ENCODE data around the gene C1QTNF7.
A peak's percentile ranks its signal among the peaks of the same experiment; 100 is the strongest.

The C1QTNF7 gene

GRCh38 chr4:15457406-15458201, 29.8 kb downstream of the C1QTNF7 start:
- DNase-seq (ENCODE audit: low read depth, low spot score) = no peak

- DNase-seq (ENCODE audit: low read depth, low spot score) = no peak
Observed at GRCh38 chr4:15458616-15459015, 30.8 kb downstream of the C1QTNF7 start.

GRCh38 chr4:15459706-15460105, 31.9 kb downstream of the C1QTNF7 start:
- DNase-seq (ENCODE audit: low read depth, low spot score) = no peak

GRCh38 chr4:15466596-15466995, 38.8 kb downstream of the C1QTNF7 start:
- no peak for DNase-seq (ENCODE audit: low read depth, low spot score)

GRCh38 chr4:15469402-15470127, 41.7 kb downstream of the C1QTNF7 start, which contains the start of gene CC2D2A:
Gene CC2D2A, plus strand, starts transcription at chr4:15469882. Its CDS starts 6,051 bp downstream, at chr4:15475933.
- no peak for DNase-seq (ENCODE audit: low read depth, low spot score)

GRCh38 chr4:15470128-15470475, 42.3 kb downstream of the C1QTNF7 start:
- DNase-seq (ENCODE audit: low read depth, low spot score) = no peak

GRCh38 chr4:15476396-15476795, 48.6 kb downstream of the C1QTNF7 start:
- DNase-seq (ENCODE audit: low read depth, low spot score) = no peak

- no peak for DNase-seq (ENCODE audit: low read depth, low spot score)
Observed at GRCh38 chr4:15478724-15479088, 50.9 kb downstream of the C1QTNF7 start.

GRCh38 chr4:15479089-15479912, 51.5 kb downstream of the C1QTNF7 start:
- peak; percentile 80 for DNase-seq (ENCODE audit: low read depth, low spot score)

- no peak for DNase-seq (ENCODE audit: low read depth, low spot score)
Observed at GRCh38 chr4:15479913-15480185, 52.0 kb downstream of the C1QTNF7 start.

GRCh38 chr4:15481961-15482745, 54.3 kb downstream of the C1QTNF7 start:
- DNase-seq (ENCODE audit: low read depth, low spot score) = no peak

- DNase-seq (ENCODE audit: low read depth, low spot score) = no peak
Observed at GRCh38 chr4:15482842-15483241, 55.0 kb downstream of the C1QTNF7 start.

- no peak for DNase-seq (ENCODE audit: low read depth, low spot score)
Observed at GRCh38 chr4:15488136-15488535, 60.3 kb downstream of the C1QTNF7 start.

- DNase-seq (ENCODE audit: low read depth, low spot score) = peak; percentile 77
Observed at GRCh38 chr4:15488658-15489470, 61.0 kb downstream of the C1QTNF7 start.

- no peak for DNase-seq (ENCODE audit: low read depth, low spot score)
Observed at GRCh38 chr4:15489551-15489950, 61.7 kb downstream of the C1QTNF7 start.

- no peak for DNase-seq (ENCODE audit: low read depth, low spot score)
Observed at GRCh38 chr4:15493411-15493810, 65.6 kb downstream of the C1QTNF7 start.

- DNase-seq (ENCODE audit: low read depth, low spot score) = no peak
Observed at GRCh38 chr4:15495621-15496020, 67.8 kb downstream of the C1QTNF7 start.

Measured in smooth muscle cell of the brain vasculature (primary cell).